K562 (cell line): ENCODE measurements around the gene LRRIQ4. TPM values are rescaled to one million over a fixed set of nuclear protein-coding genes. Genes with fewer than 3 reads are reported as not detected.
A peak's percentile ranks its signal among the peaks of the same experiment; 100 is the strongest.

ENCODE experiments used
- CHCHD3 ChIP-seq: fragments of 250-450 bp; sonication (Bioruptor Pico); IDR thresholded peaks from 2 replicates; pipeline ENCODE4 v2.1.2; 2022; ENCODE audit warnings: mild to moderate bottlenecking
- EZH2 ChIP-seq: IDR thresholded peaks from 2 replicates; pipeline ENCODE4 v1.6.1; 2012; ENCODE audit warnings: low read depth, mild to moderate bottlenecking, inconsistent platforms, low read length, borderline replicate concordance
- HDAC6 ChIP-seq: IDR thresholded peaks from 2 replicates; pipeline ENCODE4 v1.6.1; 2012; ENCODE audit warnings: low read depth, mild to moderate bottlenecking, control low read depth, inconsistent platforms, low read length, moderate library complexity
- KLF16 ChIP-seq: IDR thresholded peaks from 2 replicates; pipeline ENCODE4 v1.6.1; 2016; ENCODE audit warnings: antibody characterized with exemption
- MYBL2 ChIP-seq, 2 experiments: fragments of 450-650 bp in 1 of 2; sonication (generic) in 1 of 2; formaldehyde crosslinking in 1 of 2; IDR thresholded peaks; 2 replicates each; pipeline versions ENCODE4 v1.6.1 to v1.8.1; 2017 to 2022; ENCODE audit warnings: borderline replicate concordance in 1 of 2, inconsistent platforms in 1 of 2, low read depth in 1 of 2, mild to moderate bottlenecking in 1 of 2, missing genetic modification reagents in 1 of 2, moderate library complexity in 1 of 2
- NFE2 ChIP-seq: IDR thresholded peaks from 2 replicates; pipeline ENCODE4 v1.6.1; 2014; ENCODE audit warnings: antibody characterized with exemption, low read depth
- SMARCE1 ChIP-seq: fragments of 450-650 bp; IDR thresholded peaks from 2 replicates; pipeline ENCODE4 v1.7.1; 2016; ENCODE audit warnings: mild to moderate bottlenecking
- SMC3 ChIP-seq: conservative IDR thresholded peaks from 2 replicates; pipeline ENCODE4 v1.6.1; 2011; ENCODE audit warnings: low read depth, low read length, improper control_type of control experiment; ENCODE audit not compliant: insufficient read depth
- SP2 ChIP-seq: IDR thresholded peaks from 2 replicates; pipeline ENCODE4 v1.6.1; 2011; ENCODE audit warnings: mild to moderate bottlenecking, low read depth, low read length, moderate library complexity; ENCODE audit not compliant: poor library complexity, severe bottlenecking; ENCODE audit errors: extremely low read depth
- TAF1 ChIP-seq: IDR thresholded peaks from 2 replicates; pipeline ENCODE4 v1.6.1; 2011; ENCODE audit warnings: mild to moderate bottlenecking, low read length, moderate library complexity; ENCODE audit not compliant: insufficient read depth, control insufficient read depth, severe bottlenecking; ENCODE audit errors: extremely low read depth
- TAF9B ChIP-seq: fragments of 450-650 bp; IDR thresholded peaks from 2 replicates; pipeline ENCODE4 v1.6.1; 2018; ENCODE audit warnings: mild to moderate bottlenecking; ENCODE audit not compliant: partially characterized antibody
- TFAP4 ChIP-seq: sonication (generic); formaldehyde crosslinking; IDR thresholded peaks from 2 replicates; pipeline ENCODE4 v1.8.0; 2022; ENCODE audit warnings: missing genetic modification reagents, mild to moderate bottlenecking, moderate library complexity, borderline replicate concordance
- TGIF2 ChIP-seq: sonication (generic); formaldehyde crosslinking; IDR thresholded peaks from 2 replicates; pipeline ENCODE4 v1.8.1; 2022; ENCODE audit warnings: mild to moderate bottlenecking, missing genetic modification reagents, moderate library complexity
- ZBTB33 ChIP-seq: sonication (generic); formaldehyde crosslinking; IDR thresholded peaks from 2 replicates; pipeline ENCODE4 v1.8.1; 2023; ENCODE audit warnings: mild to moderate bottlenecking, missing genetic modification reagents
- ZNF12 ChIP-seq: sonication (generic); formaldehyde crosslinking; IDR thresholded peaks from 2 replicates; pipeline ENCODE4 v1.4.0; 2020; ENCODE audit warnings: mild to moderate bottlenecking, missing genetic modification reagents
- ZNF232 ChIP-seq: sonication (generic); formaldehyde crosslinking; IDR thresholded peaks from 2 replicates; pipeline ENCODE4 v1.8.0; 2022; ENCODE audit warnings: mild to moderate bottlenecking, missing genetic modification reagents
- ZNF253 ChIP-seq: fragments of 250-450 bp; sonication (Bioruptor Pico); conservative IDR thresholded peaks from 2 replicates; pipeline ENCODE4 v1.6.1; 2021; ENCODE audit warnings: mild to moderate bottlenecking
- ZNF512 ChIP-seq: IDR thresholded peaks from 2 replicates; pipeline ENCODE4 v1.6.1; 2016; ENCODE audit warnings: missing genetic modification characterization, missing compliant biosample characterization
- ZNF583 ChIP-seq: fragments of 250-450 bp; sonication (Bioruptor Pico); IDR thresholded peaks from 2 replicates; pipeline ENCODE4 v1.4.0; 2020
- polyA plus RNA-seq, 8 experiments: library from polyadenylated mRNA; depleted of rRNA in 4 of 8; stranded (reverse) in 5 of 8; unstranded in 3 of 8; fragments of >200 nt; fragmentation: Nextera tagmentation in 2 of 8; fragmentation: Illumina TruSeq in 1 of 8; extraction: Ambion mirVana in 2 of 8; extraction: Trizol in 1 of 8; gene quantifications; 2 replicates each; pipeline versions ENCODE4 v1.2.1 to v1.2.3, GENCODE V29; 2011 to 2014; ENCODE audit warnings: inconsistent platforms in 1 of 8, missing spikeins in 1 of 8
- total RNA-seq, 7 experiments: library from RNA; depleted of rRNA in 6 of 7; stranded (reverse); fragments of >200 nt in 6 of 7; fragmentation: Illumina TruSeq in 2 of 7; extraction: Trizol in 2 of 7; gene quantifications; 2 replicates each; pipeline versions ENCODE4 v1.2.1 to v1.2.3, GENCODE V29; 2011 to 2021; ENCODE audit warnings: low replicate concordance in 1 of 7
- TF ChIP-seq, protein P1 (sequence below): fragments of 150-350 bp; conservative IDR thresholded peaks from 2 replicates; pipeline ENCODE4 v1.6.1; 2014; ENCODE audit warnings: low read length

Gene LRRIQ4
- total and polyA plus RNA-seq, 9 of the 15 experiments (the other 6 are each of a cell fraction or from before 2014, with no cell fraction given), result not detected

DNA sequence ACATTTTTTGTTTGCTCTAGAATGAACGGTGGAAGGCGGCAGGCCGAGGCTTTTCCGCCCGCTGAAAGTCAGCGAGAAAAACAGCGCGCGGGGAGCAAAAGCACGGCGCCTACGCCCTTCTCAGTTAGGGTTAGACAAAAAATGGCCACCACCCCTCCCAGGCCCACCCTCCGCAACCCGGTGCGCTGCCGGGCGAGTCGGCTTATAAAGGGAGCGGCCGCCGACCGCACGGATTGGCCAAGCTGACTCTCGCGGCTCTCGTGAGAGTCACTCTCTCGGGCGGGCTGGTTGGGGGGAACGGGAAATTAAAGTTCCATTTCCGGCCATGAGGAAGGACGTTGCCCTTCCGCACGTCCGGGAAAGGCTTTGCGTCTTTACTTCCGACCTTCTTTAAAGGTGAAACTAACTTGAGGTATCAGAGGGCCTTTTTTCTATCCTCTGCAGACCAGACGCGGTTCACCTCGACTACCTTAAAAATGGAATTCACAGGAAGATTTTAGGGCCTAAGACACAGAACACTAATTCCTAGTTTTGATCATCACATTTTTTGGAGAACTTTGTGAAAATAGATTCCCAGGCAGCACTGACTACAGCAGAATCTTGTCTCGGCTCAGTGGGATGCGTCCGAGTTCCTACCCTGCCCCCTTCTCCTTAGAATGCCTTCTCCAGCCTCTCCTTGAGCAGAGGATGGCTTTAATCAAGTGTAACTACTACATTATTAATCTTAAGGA is 47.6 kb upstream of the LRRIQ4 start, which contains the start of gene TERC (continued):
- TF ChIP-seq, protein P1, sequence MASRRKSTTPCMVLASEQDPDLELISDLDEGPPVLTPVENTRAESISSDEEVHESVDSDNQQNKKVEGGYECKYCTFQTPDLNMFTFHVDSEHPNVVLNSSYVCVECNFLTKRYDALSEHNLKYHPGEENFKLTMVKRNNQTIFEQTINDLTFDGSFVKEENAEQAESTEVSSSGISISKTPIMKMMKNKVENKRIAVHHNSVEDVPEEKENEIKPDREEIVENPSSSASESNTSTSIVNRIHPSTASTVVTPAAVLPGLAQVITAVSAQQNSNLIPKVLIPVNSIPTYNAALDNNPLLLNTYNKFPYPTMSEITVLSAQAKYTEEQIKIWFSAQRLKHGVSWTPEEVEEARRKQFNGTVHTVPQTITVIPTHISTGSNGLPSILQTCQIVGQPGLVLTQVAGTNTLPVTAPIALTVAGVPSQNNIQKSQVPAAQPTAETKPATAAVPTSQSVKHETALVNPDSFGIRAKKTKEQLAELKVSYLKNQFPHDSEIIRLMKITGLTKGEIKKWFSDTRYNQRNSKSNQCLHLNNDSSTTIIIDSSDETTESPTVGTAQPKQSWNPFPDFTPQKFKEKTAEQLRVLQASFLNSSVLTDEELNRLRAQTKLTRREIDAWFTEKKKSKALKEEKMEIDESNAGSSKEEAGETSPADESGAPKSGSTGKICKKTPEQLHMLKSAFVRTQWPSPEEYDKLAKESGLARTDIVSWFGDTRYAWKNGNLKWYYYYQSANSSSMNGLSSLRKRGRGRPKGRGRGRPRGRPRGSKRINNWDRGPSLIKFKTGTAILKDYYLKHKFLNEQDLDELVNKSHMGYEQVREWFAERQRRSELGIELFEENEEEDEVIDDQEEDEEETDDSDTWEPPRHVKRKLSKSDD, result peak; percentile 79; the same call in 1 of the 2 replicates
- TF ChIP-seq MYBL2 (IDR thresholded peaks at IDR 0.05; ENCODE audit: low read depth) (no peak), MYBL2 (CRISPR knock-in tag; IDR thresholded peaks at IDR 0.05; ENCODE audit: borderline replicate concordance) (no peak), HDAC6 (no peak), TAF9B (peak; percentile 48), KLF16 (no peak; the same call in 1 of the 2 replicates), EZH2 (no peak), ZNF232 (CRISPR knock-in tag) (no peak), CHCHD3 (CRISPR knock-in tag) (peak; percentile 71; the same call in 1 of the 2 replicates), TAF1 (peak; percentile 76), NFE2 (no peak), TFAP4 (CRISPR knock-in tag) (no peak; the same call in 1 of the 2 replicates), SMARCE1 (no peak), ZNF12 (CRISPR knock-in tag) (no peak), SP2 (no peak), TGIF2 (CRISPR knock-in tag) (no peak), ZNF583 (CRISPR knock-in tag) (no peak), ZNF512 (tag) (no peak), ZNF253 (CRISPR knock-in tag) (no peak), ZBTB33 (peak; percentile 11; the same call in 1 of the 2 replicates), SMC3 (no peak)
